Erythroblast (primary cell): Measurements from ENCODE around the gene PGAM2.

Experiments
- GATA1 ChIP-seq: IDR thresholded peaks from 2 replicates; pipeline ENCODE4 v1.6.1; 2011; ENCODE audit warnings: low read depth, mild to moderate bottlenecking, control low read depth, low read length, moderate library complexity
- POLR2A ChIP-seq: IDR thresholded peaks from 2 replicates; pipeline ENCODE4 v1.6.1; 2011; ENCODE audit warnings: mild to moderate bottlenecking, low read length

GRCh38 chr7:44042221-44042620 lies 23.1 kb downstream of the PGAM2 start:
- TF ChIP-seq POLR2A (no peak), GATA1 (no peak)
